HPDE6-E6E7 (cell line): ENCODE measurements around the gene EIF3D.
"Not testable (repeated sequence)": the region's sequence is repeated elsewhere in the genome, so short reads cannot be mapped to it uniquely, and the experiment has no call there.

Experiments used
- DNase-seq: peaks from one replicate; pipeline ENCODE4 v3.0.0; 2011; ENCODE audit warnings: missing footprints; ENCODE audit errors: extremely low spot score

The EIF3D gene

DNA sequence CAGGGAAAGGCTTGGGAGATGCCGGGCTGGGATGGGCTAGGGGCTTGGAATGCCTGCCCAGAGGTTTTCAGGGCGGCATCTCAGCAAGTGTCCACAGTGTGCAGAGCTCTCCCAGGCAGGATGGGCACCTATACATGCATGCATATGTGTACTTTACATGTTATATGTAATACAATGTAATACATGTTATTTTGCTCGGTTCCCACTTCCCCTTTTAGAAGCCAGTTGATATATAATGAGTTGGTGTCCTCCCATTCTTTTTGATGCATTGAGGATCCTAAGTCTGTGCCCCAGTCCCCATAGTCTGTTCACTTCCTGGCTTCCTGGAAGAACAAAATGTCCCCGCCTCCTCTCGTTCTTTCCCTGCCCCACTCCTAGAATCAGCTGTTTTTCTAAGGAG lies 20.1 kb upstream of the EIF3D start:
- DNase-seq = no peak

GRCh38 chr22:36548606-36549005 lies 19.6 kb upstream of the EIF3D start:
- DNase-seq = no peak

DNA sequence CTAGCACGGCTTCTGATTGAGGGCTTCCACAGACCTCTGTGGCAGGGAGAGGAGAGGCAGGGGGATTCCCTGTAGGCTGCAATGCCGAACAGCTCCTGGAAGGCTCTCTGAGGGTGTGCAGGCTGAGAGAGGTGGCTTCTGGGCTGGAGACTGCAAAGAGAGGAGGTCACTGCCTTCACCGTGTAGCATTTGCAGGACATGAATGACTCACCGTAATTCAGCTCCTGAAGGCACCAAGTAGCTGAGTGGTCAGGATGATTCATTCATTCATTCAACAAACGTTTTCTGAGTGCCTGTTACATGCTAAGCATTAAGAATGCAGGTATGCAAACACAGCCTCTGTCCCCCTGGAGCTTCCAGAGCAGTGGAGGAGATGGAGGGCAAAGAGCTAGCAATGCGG lies 18.0 kb upstream of the EIF3D start:
- DNase-seq = peak; percentile 71

DNA sequence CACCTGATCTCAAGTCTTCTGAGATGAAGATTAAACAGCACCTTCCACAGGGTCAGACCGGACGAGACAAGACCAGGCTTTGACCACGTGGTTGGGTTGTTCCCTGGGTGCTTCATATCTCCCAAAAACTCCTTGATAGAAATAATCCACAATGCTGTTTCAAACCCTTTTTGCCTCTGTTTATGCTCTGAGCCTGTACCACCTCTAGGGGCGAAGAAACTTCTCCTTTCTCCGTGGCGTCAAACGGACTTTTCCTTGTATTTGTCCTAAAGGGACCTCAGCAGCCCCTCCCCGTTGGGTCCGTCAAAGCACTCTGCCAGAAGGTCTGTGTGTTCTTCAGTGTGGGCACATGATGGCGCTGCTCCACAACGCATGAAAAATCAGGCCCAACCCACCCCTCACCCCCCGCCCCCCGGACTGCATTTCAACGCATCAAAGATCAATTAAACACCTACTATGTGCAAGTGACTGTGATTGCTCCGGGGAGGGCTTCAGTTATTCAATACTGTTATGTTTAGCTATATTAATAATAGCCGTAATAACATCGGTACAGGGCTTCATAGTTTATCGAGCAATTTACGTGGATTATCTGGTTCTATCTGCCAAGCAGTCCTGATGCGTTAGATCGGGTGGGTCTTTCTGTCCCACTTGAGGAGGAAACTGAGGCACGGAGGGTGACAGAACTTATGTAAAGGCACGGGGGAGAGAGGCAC lies 17.3 kb upstream of the EIF3D start:
- no peak for DNase-seq

DNA sequence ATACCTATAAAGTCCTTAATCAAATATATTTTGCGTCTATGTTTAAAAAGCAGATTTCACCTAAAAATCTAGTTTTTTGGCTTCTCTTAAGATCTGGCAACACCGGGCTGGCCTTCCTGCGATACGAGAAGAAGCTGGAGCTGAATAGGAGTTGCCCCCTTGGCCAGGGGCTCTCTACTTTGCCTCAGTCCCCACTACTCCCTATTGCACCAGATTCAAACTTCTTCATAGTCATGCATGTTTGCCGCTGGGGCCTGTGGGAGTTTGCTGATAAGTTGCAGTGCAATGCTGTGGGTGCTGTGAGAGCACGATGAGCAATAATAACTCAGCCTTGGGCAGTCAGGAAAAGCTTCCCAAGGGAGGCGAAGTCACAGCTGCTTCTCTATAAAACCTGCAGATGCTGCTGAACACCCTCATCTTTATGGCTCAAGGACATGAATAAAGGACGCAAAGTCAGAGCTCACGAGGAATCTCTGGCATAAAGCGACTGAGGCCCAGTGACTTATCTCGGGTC lies 15.2 kb upstream of the EIF3D start:
- DNase-seq = no peak

DNA sequence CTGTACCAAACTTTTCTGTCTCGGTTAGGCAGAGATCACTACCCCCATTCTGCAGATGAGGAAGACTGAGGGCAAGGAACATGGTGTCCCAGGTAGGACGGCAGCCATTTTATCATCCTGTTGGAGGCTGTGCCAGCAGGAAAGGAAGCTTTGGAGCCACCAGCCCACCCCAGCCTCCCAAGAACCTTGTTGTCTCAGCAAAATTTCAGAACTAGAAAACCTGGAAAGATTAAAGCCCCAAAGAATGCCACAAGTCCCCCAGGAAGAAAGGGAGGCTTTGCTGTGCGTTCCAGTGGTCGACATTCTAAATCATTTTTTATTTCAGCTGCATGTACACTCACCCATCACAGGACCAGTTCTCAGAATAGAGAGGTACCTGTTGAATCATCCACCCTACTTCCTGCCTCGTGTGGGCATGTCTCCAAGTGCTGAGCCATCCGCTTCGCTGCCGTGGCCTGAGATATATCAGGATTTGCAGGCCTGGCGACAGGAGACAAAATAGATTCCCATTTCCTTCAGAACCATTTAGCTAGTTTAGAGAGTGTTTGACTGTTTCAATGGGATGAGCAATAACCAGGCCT lies 13.0 kb upstream of the EIF3D start:
- peak; percentile 88 for DNase-seq

- DNase-seq = no peak
These were observed 12.1 kb upstream of the EIF3D start for GRCh38 chr22:36540867-36541642.

GRCh38 chr22:36538529-36538928 lies 9.6 kb upstream of the EIF3D start:
- DNase-seq = no peak

DNA sequence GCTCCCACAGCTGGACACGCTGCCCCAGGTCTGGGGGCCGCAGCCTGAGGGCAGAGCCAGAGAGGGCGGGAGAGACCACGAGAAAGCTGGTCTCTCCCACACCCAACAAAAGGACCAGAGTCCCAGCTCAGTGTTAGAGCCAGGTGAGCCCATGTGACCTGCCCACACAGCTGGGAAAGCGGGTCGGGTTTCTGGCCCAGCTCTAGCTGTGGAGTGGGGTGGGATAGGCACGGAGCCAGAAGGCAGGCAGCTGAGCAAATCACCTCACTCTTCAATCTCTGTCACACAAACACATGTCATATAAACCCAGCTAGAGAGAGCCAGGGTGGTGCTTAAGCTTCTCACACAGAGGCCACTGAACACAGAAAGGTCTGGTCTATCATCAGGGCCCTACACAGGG lies 7.8 kb upstream of the EIF3D start:
- no peak for DNase-seq

GRCh38 chr22:36533320-36533719 lies 4.4 kb upstream of the EIF3D start:
- not testable (repeated sequence) for DNase-seq

DNA sequence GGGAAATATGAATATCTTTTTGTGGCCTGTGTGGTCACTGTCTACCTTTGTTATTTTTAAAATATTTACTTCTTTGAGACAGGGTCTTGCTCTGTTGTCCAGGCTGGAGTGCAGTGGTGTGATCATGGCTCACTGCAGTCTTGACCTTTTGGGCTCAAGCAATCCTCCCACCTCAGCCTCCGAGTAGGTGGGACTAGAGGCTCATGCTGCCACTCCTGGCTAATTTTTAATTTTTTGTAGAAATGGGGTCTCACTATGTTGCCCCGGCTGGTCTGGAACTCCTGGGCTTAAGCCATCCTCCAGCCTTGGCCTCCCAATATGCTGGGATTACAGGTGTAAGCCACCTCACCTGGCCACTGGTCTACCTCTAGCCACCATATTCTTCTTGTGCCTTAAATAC lies 3.5 kb upstream of the EIF3D start:
- no peak for DNase-seq

DNA sequence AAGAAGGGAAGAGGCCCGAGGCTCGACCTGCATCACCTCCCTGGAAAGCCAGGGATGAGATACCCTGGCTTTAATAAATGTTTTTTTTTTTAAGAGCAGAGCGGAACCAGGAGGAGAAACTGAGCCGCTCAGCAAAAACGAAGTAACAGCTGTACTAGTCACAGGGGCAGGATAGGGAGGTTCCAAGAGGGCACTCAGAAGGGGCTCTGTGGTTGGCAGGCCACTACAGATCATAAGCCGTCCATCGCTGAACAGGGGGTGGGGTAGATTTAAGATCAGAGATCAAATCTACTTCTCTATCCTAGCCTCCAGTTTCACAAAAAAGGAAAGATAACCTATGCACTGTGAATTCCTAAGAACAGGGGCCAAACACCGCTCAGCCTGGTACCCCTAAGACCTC lies 625 bp downstream of the EIF3D start:
- DNase-seq = no peak

DNA sequence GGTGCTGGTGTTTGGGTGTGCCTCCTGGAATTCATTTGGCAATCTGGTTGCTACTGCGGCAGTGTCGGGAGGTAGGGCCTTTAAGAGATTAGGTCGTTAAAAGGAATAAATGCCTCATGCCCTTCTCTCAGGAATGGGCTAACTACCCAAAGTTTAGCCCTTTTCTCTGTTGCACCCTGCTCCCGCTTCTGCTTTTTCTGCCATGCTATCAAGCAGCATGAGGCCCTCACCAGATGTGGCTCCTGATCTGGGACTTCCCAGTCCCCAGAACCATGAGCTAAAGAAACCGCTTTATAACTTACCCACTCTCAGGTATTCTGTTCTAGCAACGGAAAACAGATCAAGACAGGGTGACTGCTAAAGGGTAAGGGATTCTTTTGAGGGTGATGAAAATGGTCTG lies 6.3 kb downstream of the EIF3D start:
- no peak for DNase-seq

- DNase-seq = no peak
These were observed 8.5 kb downstream of the EIF3D start for GRCh38 chr22:36520423-36520822.

DNA sequence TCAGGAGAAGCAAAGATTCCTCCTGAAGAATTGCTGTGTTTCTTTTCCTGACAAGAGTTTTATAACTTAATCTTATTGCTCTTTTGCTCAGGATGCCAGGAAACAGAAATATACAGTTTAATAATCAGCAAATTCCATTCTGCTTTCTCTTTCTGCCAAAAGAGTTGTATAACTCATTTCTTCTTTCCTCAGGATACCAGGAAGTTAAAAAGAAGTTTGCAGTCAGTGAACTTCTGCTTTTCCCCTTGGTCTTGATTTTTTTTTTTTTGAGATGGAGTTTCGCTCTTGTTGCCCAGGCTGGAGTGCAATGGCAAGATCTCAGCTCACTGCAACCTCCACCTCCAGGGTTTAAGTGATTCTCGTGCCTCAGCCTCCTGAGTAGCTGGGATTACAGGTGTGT lies 9.1 kb downstream of the EIF3D start:
- DNase-seq = not testable (repeated sequence)

DNA sequence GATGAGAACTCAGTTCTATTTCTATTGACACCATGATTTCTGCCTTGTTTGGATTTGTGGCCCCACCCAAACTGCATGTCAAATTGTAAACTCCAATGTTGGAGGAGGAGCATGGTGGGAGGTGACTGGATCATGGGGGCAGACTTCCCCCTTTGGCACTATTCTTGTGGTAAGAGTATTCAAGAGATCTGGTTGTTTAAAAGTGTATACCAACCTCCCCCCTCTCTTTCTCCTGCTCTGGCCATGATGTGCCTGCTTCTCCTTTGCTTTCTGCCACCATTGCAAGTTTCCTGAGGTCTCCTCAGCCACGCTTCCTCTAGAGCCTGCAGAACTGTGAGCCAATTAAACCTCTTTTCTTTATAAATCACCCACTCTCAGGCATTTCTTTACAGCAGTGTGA lies 14.2 kb downstream of the EIF3D start:
- no peak for DNase-seq

- no peak for DNase-seq
These were observed 16.0 kb downstream of the EIF3D start for GRCh38 chr22:36512991-36513390.

GRCh38 chr22:36512333-36512732 lies 16.6 kb downstream of the EIF3D start:
- no peak for DNase-seq

DNA sequence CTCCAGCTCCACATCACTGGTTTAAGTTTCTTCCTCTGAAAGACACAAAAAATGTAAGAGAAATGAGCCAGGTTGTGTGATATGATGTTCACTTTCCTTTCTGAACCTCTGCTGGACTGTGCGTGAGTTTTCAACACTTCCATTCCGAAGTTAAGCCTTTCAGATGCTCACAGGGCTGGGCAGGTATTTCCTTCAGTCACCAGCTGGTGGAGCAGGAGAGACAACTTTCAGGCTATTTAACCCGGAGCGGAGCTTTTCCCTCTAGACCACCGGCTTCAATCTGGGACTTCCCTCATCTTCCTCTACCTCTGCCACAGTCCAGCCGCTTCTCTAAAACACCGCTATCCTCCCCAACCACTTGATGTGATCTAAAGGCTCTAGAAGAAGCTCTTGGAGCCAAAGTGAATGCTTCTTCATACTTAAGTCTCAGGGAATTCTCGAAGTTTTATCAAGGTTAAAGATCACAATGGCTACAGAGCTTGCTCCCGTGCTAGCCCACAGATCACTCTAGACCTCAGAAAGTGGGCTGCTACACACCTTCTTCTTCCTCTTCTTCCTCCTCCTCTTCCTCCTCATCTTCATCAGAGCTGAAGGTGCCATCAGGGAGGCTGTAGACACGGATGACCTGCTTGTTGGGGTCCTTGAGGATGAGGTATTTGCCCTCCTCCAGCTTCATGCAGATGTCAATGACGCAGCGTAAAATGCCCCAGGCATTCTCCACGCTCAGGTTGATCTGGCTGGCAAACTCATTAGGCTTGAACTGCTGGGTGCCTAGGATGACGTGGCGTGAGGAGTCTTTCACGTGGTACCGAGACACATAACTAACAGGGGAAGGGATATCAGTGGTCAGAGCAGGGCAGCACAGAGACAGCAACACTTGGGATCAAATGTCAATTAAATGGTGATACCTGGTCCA lies 17.7 kb downstream of the EIF3D start:
- DNase-seq = peak; percentile 37

DNA sequence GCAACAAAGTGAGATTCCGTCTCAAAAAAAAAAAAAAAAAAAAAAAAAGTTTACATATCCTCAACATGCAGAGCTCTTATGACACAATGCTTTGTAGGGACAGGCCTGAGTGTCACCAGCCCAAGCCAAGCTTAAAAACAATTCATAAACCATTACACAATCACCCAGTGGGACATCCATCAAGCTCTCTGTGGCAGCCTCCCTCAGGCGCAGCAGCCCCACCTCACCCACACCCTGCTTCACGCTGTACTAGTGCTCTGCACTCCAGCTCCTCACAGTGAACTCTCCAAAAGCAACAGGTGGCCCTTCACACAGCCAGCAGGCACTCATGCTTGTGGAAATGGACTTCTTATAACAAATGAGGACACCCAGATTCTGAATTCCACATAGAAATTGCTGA lies 18.6 kb downstream of the EIF3D start:
- DNase-seq = no peak

DNA sequence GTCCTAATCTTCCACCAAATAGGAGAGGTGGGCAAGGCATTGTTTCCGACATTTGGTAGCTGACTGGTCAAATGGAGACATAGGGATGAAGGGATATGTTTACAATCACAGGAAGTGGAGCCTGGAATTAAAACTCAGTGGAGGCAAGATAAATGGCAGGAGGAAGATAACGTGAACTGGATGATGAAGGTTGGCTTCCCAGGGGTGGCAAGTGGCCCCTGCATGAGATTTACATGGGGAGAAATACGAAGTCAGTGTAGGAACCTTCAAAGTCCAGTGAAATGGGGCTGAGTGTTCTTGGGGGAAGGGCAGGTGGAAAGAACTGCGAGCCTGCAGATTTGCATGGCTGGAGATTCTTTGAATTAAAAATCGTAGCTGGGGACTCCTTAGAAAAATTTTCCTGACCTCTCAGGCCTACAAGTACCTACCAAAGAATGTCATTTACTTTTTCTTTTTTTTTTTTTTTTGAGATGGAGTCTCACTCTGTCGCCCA lies 21.4 kb downstream of the EIF3D start:
- DNase-seq = no peak
